Jurkat, Clone E6-1 (cell line): ENCODE data around the gene NBPF6. TPM values are rescaled to one million over a fixed set of nuclear protein-coding genes. Genes with fewer than 3 reads are reported as not detected.
"Not testable (repeated sequence)": the region's sequence is repeated elsewhere in the genome, so short reads cannot be mapped to it uniquely, and the experiment has no call there.

Experiments used
- DNase-seq: peaks from one replicate; pipeline ENCODE4 v3.0.0-alpha.2; 2011; ENCODE audit warnings: low read depth, low spot score
- H3K4me3 ChIP-seq: 2 replicates; pipeline ENCODE4 v1.5.1; 2011; ENCODE audit warnings: mild to moderate bottlenecking, low read length, control low read depth, moderate library complexity
- polyA plus RNA-seq: library from polyadenylated mRNA; unstranded; fragments of >200 nt; gene quantifications from one replicate; pipeline ENCODE4 v1.2.1, GENCODE V29; 2012; ENCODE audit warnings: missing spikeins; ENCODE audit not compliant: insufficient read length, insufficient read depth

NBPF6 gene
- not detected for polyA plus RNA-seq

- not testable (repeated sequence) for DNase-seq, H3K4me3 ChIP-seq
Measured at GRCh38 chr1:108450043-108450442, at the start of gene NBPF6. TSS of gene NBPF6 (plus strand) at chr1:108450343. CDS start at chr1:108450602, 259 bp downstream.

- DNase-seq, H3K4me3 ChIP-seq: not testable (repeated sequence)
Measured at GRCh38 chr1:108411098-108411833, 38.9 kb upstream of the NBPF6 start.

GRCh38 chr1:108420129-108420528 lies 30.0 kb upstream of the NBPF6 start:
- not testable (repeated sequence) for DNase-seq, H3K4me3 ChIP-seq

GRCh38 chr1:108421061-108421916 lies 28.9 kb upstream of the NBPF6 start:
- H3K4me3 ChIP-seq = not testable (repeated sequence)

GRCh38 chr1:108426877-108427276 lies 23.3 kb upstream of the NBPF6 start:
- not testable (repeated sequence) for DNase-seq, H3K4me3 ChIP-seq

More at GRCh38 chr1:108421061-108421916, 28.9 kb upstream of the NBPF6 start:
- DNase-seq = not testable (repeated sequence)

- not testable (repeated sequence) for DNase-seq
Measured at GRCh38 chr1:108432002-108432401, 18.1 kb upstream of the NBPF6 start.

GRCh38 chr1:108433404-108433803 lies 16.7 kb upstream of the NBPF6 start:
- H3K4me3 ChIP-seq, DNase-seq: not testable (repeated sequence)

More at GRCh38 chr1:108432002-108432401, 18.1 kb upstream of the NBPF6 start:
- not testable (repeated sequence) for H3K4me3 ChIP-seq

- DNase-seq, H3K4me3 ChIP-seq: not testable (repeated sequence)
Measured at GRCh38 chr1:108438536-108438935, 11.6 kb upstream of the NBPF6 start.

GRCh38 chr1:108454521-108454920 lies 4.4 kb downstream of the NBPF6 start:
- not testable (repeated sequence) for DNase-seq, H3K4me3 ChIP-seq

- DNase-seq, H3K4me3 ChIP-seq: not testable (repeated sequence)
Measured at GRCh38 chr1:108458661-108459060, 8.5 kb downstream of the NBPF6 start.

GRCh38 chr1:108461758-108462157 lies 11.6 kb downstream of the NBPF6 start:
- not testable (repeated sequence) for H3K4me3 ChIP-seq, DNase-seq

GRCh38 chr1:108463962-108464361 lies 13.8 kb downstream of the NBPF6 start:
- not testable (repeated sequence) for DNase-seq

GRCh38 chr1:108466166-108466565 lies 16.0 kb downstream of the NBPF6 start:
- not testable (repeated sequence) for DNase-seq, H3K4me3 ChIP-seq

More at GRCh38 chr1:108463962-108464361, 13.8 kb downstream of the NBPF6 start:
- H3K4me3 ChIP-seq = not testable (repeated sequence)

GRCh38 chr1:108467155-108467554 lies 17.0 kb downstream of the NBPF6 start:
- not testable (repeated sequence) for H3K4me3 ChIP-seq, DNase-seq

- not testable (repeated sequence) for H3K4me3 ChIP-seq, DNase-seq
Measured at GRCh38 chr1:108470750-108471149, 20.6 kb downstream of the NBPF6 start.

GRCh38 chr1:108474516-108474915 lies 24.4 kb downstream of the NBPF6 start:
- not testable (repeated sequence) for DNase-seq, H3K4me3 ChIP-seq

- DNase-seq = no peak
- no peak overlapping the region for H3K4me3 ChIP-seq
Measured at GRCh38 chr1:108478429-108479015, 28.4 kb downstream of the NBPF6 start.

- no peak for DNase-seq
- no peak overlapping the region for H3K4me3 ChIP-seq
Measured at GRCh38 chr1:108482708-108483107, 32.6 kb downstream of the NBPF6 start.

- DNase-seq, H3K4me3 ChIP-seq: not testable (repeated sequence)
Measured at GRCh38 chr1:108485990-108486389, 35.8 kb downstream of the NBPF6 start.
